Thyroid gland (tissue), 4 donors: ENCODE results near the gene SUPT6H.

Source experiments
- POLR2A ChIP-seq, 2 donors: fragments of 450-650 bp; IDR thresholded peaks; one replicate each; pipeline ENCODE4 v1.6.1; 2017; ENCODE audit warnings: antibody characterized with exemption in 2 of 2, mild to moderate bottlenecking in 2 of 2, moderate library complexity in 1 of 2
- TF ChIP-seq, protein P1 (sequence below), 6 experiments: fragments of 200-600 bp in 3 of 6; fragments of 450-650 bp in 3 of 6; sonication (generic) in 3 of 6; IDR thresholded peaks; one replicate each; pipeline ENCODE4 v1.5.1; 2016 to 2019; ENCODE audit warnings: antibody characterized with exemption in 6 of 6, mild to moderate bottlenecking in 2 of 6, inconsistent platforms in 1 of 6, moderate library complexity in 1 of 6

DNA sequence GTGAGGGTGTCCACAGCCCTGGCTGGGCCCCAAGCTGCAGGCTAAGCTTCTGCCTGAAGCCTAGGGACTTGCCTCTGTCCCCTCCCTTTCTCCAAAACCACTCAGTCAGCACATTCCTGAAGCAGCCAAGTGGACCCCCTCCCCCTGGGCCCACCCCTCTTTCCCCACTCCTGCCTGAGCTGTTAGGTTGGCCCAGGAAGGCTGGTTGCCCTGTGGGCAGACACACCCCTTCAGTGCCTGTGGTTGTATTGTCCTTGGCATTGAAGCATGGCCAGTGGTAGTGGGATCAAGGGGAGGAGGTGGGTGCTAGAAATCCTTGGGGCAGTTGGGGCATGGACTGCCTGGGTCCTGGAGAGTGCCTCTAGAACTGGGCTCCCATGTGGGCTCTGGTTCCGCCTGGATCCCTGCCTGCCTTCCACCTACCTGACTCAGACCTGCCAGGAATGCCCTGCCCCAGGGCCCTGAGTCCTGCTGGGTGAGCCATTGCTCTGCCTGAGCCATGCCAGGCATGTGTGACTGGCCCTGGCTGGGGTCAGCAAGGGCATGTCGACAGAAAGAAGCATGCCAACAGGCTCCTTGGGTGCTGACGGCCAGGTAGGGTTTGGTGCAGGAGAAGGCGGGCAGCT is 83.9 kb downstream of the SUPT6H start:
- TF ChIP-seq, protein P1, sequence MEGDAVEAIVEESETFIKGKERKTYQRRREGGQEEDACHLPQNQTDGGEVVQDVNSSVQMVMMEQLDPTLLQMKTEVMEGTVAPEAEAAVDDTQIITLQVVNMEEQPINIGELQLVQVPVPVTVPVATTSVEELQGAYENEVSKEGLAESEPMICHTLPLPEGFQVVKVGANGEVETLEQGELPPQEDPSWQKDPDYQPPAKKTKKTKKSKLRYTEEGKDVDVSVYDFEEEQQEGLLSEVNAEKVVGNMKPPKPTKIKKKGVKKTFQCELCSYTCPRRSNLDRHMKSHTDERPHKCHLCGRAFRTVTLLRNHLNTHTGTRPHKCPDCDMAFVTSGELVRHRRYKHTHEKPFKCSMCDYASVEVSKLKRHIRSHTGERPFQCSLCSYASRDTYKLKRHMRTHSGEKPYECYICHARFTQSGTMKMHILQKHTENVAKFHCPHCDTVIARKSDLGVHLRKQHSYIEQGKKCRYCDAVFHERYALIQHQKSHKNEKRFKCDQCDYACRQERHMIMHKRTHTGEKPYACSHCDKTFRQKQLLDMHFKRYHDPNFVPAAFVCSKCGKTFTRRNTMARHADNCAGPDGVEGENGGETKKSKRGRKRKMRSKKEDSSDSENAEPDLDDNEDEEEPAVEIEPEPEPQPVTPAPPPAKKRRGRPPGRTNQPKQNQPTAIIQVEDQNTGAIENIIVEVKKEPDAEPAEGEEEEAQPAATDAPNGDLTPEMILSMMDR (IDR thresholded peaks at IDR 0.05): no peak
- peak in 1 of 2 donors; percentile 72 for TF ChIP-seq POLR2A (IDR thresholded peaks at IDR 0.05)
